Liver (tissue), 3 donors: Measurements from ENCODE around the gene MOGAT3.
A peak's percentile ranks its signal among the peaks of the same experiment; 100 is the strongest.

Experiments used
- FOXA1 ChIP-seq: IDR thresholded peaks from 2 replicates; pipeline ENCODE4 v1.6.1; 2016; ENCODE audit warnings: antibody characterized with exemption
- HNF4G ChIP-seq: IDR thresholded peaks from 2 replicates; pipeline ENCODE4 v1.6.1; 2016; ENCODE audit warnings: antibody characterized with exemption
- JUND ChIP-seq, 2 donors: IDR thresholded peaks; 2 replicates each; pipeline ENCODE4 v1.6.1; 2016; ENCODE audit warnings: antibody characterized with exemption in 2 of 2
- RAD21 ChIP-seq, 2 donors: IDR thresholded peaks; 2 replicates each; pipeline ENCODE4 v1.6.1; 2016; ENCODE audit warnings: antibody characterized with exemption in 2 of 2, mild to moderate bottlenecking in 2 of 2
- RXRA ChIP-seq, 2 donors: IDR thresholded peaks; 2 replicates each; pipeline ENCODE4 v1.6.1; 2017 to 2018; ENCODE audit warnings: antibody characterized with exemption in 2 of 2, mild to moderate bottlenecking in 1 of 2
- SP1 ChIP-seq: IDR thresholded peaks from 2 replicates; pipeline ENCODE4 v1.6.1; 2018; ENCODE audit warnings: antibody characterized with exemption, mild to moderate bottlenecking
- TAF1 ChIP-seq: conservative IDR thresholded peaks from 2 replicates; pipeline ENCODE4 v1.6.1; 2016; ENCODE audit warnings: antibody characterized with exemption, mild to moderate bottlenecking
- YY1 ChIP-seq: IDR thresholded peaks from 2 replicates; pipeline ENCODE4 v1.6.1; 2016; ENCODE audit warnings: antibody characterized with exemption, mild to moderate bottlenecking
- TF ChIP-seq, protein P1 (sequence below): fragments of 150-350 bp; IDR thresholded peaks from 2 replicates; pipeline ENCODE4 v1.5.1; 2017; ENCODE audit warnings: improper control_type of control experiment, low read depth, low read length; ENCODE audit not compliant: missing input control
- TF ChIP-seq, protein P2 (sequence below): IDR thresholded peaks from 2 replicates; pipeline ENCODE4 v1.6.1; 2016; ENCODE audit warnings: antibody characterized with exemption
- TF ChIP-seq, protein P3 (sequence below): IDR thresholded peaks from 2 replicates; pipeline ENCODE4 v1.6.1; 2016; ENCODE audit warnings: antibody characterized with exemption
- TF ChIP-seq, protein P4 (sequence below): IDR thresholded peaks from 2 replicates; pipeline ENCODE4 v1.6.1; 2016; ENCODE audit warnings: antibody characterized with exemption, mild to moderate bottlenecking
- TF ChIP-seq, protein P5 (sequence below): IDR thresholded peaks from 2 replicates; pipeline ENCODE4 v1.6.1; 2016; ENCODE audit warnings: antibody characterized with exemption
- donor health status: healthy.
- donor health status: healthy.

DNA sequence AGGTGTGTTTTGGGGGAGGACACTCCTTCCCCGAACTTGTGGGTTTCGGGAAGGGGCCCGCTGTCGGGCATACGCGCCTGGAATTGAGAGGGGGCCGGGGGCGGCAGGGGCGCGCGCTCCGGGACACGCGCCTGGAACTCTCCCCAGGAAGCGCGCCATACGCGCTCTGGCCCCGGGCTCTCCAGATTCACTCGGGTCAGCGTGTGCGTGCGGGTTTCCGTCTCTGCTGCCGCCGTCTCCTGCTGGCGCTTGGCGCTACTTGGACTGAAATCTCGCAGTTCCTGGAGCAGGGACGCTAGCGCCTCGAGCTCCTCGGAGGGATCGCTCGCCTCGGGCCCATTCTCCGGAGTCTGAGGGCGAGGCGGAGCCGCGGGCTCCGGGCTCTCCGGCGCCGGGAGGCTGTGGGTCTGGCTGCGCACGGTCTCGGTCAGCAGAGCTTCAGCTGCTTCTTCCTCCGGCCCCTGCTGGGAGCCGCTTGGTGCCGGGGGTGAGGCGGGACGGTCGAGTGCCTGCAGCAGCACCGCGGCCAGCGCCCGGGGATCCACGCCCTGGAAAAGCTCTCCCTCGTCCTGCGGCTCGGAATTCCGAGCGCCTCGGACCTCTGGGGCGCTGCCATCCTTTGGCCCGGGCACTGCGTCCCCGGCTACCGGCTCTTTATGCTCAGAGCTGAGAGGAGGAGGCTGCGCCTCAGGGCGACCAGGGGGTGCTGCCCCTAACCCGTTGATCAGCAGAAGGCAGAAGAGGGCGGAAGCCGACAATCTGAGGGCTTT, 36.6 kb downstream of the MOGAT3 start:
- TF ChIP-seq, protein P1, sequence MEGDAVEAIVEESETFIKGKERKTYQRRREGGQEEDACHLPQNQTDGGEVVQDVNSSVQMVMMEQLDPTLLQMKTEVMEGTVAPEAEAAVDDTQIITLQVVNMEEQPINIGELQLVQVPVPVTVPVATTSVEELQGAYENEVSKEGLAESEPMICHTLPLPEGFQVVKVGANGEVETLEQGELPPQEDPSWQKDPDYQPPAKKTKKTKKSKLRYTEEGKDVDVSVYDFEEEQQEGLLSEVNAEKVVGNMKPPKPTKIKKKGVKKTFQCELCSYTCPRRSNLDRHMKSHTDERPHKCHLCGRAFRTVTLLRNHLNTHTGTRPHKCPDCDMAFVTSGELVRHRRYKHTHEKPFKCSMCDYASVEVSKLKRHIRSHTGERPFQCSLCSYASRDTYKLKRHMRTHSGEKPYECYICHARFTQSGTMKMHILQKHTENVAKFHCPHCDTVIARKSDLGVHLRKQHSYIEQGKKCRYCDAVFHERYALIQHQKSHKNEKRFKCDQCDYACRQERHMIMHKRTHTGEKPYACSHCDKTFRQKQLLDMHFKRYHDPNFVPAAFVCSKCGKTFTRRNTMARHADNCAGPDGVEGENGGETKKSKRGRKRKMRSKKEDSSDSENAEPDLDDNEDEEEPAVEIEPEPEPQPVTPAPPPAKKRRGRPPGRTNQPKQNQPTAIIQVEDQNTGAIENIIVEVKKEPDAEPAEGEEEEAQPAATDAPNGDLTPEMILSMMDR = no peak
- TF ChIP-seq YY1 = no peak
- no peak for TF ChIP-seq RXRA (IDR thresholded peaks at IDR 0.05)
- TF ChIP-seq JUND (IDR thresholded peaks at IDR 0.05) = no peak
- TF ChIP-seq FOXA1 = no peak
- TF ChIP-seq, protein P2, sequence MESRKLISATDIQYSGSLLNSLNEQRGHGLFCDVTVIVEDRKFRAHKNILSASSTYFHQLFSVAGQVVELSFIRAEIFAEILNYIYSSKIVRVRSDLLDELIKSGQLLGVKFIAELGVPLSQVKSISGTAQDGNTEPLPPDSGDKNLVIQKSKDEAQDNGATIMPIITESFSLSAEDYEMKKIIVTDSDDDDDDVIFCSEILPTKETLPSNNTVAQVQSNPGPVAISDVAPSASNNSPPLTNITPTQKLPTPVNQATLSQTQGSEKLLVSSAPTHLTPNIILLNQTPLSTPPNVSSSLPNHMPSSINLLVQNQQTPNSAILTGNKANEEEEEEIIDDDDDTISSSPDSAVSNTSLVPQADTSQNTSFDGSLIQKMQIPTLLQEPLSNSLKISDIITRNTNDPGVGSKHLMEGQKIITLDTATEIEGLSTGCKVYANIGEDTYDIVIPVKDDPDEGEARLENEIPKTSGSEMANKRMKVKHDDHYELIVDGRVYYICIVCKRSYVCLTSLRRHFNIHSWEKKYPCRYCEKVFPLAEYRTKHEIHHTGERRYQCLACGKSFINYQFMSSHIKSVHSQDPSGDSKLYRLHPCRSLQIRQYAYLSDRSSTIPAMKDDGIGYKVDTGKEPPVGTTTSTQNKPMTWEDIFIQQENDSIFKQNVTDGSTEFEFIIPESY = no peak
- no peak for TF ChIP-seq SP1
- TF ChIP-seq, protein P3, sequence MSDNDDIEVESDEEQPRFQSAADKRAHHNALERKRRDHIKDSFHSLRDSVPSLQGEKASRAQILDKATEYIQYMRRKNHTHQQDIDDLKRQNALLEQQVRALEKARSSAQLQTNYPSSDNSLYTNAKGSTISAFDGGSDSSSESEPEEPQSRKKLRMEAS = no peak
- TF ChIP-seq, protein P4, sequence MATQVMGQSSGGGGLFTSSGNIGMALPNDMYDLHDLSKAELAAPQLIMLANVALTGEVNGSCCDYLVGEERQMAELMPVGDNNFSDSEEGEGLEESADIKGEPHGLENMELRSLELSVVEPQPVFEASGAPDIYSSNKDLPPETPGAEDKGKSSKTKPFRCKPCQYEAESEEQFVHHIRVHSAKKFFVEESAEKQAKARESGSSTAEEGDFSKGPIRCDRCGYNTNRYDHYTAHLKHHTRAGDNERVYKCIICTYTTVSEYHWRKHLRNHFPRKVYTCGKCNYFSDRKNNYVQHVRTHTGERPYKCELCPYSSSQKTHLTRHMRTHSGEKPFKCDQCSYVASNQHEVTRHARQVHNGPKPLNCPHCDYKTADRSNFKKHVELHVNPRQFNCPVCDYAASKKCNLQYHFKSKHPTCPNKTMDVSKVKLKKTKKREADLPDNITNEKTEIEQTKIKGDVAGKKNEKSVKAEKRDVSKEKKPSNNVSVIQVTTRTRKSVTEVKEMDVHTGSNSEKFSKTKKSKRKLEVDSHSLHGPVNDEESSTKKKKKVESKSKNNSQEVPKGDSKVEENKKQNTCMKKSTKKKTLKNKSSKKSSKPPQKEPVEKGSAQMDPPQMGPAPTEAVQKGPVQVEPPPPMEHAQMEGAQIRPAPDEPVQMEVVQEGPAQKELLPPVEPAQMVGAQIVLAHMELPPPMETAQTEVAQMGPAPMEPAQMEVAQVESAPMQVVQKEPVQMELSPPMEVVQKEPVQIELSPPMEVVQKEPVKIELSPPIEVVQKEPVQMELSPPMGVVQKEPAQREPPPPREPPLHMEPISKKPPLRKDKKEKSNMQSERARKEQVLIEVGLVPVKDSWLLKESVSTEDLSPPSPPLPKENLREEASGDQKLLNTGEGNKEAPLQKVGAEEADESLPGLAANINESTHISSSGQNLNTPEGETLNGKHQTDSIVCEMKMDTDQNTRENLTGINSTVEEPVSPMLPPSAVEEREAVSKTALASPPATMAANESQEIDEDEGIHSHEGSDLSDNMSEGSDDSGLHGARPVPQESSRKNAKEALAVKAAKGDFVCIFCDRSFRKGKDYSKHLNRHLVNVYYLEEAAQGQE = peak; percentile 93
- TF ChIP-seq, protein P5, sequence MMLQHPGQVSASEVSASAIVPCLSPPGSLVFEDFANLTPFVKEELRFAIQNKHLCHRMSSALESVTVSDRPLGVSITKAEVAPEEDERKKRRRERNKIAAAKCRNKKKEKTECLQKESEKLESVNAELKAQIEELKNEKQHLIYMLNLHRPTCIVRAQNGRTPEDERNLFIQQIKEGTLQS = no peak
- no peak for TF ChIP-seq RAD21 (IDR thresholded peaks at IDR 0.05)
- TF ChIP-seq TAF1 = no peak
- TF ChIP-seq HNF4G = no peak
